ENCODE measurements around the gene NUCB1. TPM values are rescaled to one million over a fixed set of nuclear protein-coding genes. Genes with fewer than 3 reads are reported as not detected.
A peak's percentile ranks its signal among the peaks of the same experiment; 100 is the strongest.

Gene NUCB1
- total RNA-seq (100 to 1,000 TPM; 196 to 280 TPM), polyA plus RNA-seq (100 to 1,000 TPM; 186 to 775 TPM)

DNA sequence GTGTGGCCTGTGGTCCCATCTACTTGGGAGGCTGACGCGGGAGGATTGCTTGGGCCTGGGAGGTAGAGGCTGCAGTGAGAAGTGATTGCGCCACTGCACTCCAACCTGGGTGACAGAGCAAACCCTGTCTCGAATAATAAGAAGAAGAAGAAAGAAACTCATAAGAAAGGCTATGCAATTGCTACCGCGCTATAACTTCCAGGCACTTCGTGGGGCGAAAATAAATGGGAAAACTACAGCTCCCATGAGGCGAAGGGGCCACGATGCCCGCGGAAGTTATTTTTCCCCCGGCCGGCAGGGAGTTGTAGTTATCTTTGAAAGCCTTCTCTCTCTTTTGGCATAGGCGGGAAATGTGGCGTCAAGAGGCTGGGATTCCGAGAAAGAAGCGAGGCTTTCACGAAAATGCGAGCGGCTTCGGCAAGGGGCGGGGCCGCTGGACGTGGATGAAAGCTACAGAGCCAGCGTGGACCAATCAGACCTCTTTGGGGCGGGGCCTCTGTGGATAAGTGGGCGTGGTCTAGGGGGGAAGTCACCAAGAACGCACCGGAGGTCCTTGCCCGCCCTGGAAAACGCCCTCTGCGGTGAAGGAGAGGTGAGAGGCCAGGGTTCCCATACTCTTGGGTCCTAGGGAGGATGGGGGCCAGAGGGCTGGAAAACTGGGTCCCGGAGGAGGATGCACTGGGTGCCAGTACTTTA, at the start of gene NUCB1:
TSS of gene NUCB1 (plus strand) at position 532 of the 696 bp plus-strand sequence. CDS start 485 bp downstream, outside the sequence.
- peak; percentile 32 to 87 for TF ChIP-seq GABPA (IDR thresholded peaks at IDR 0.05 in 1 of 2, conservative IDR thresholded peaks at IDR 0.05 in 1 of 2)
- TF ChIP-seq YY1 (IDR thresholded peaks at IDR 0.05): peak; percentile 94
- peak; percentile 79 for TF ChIP-seq ZBTB33 (IDR thresholded peaks at IDR 0.05)
- TF ChIP-seq SP1 (IDR thresholded peaks at IDR 0.05): peak; percentile 94
- TF ChIP-seq, protein P1, sequence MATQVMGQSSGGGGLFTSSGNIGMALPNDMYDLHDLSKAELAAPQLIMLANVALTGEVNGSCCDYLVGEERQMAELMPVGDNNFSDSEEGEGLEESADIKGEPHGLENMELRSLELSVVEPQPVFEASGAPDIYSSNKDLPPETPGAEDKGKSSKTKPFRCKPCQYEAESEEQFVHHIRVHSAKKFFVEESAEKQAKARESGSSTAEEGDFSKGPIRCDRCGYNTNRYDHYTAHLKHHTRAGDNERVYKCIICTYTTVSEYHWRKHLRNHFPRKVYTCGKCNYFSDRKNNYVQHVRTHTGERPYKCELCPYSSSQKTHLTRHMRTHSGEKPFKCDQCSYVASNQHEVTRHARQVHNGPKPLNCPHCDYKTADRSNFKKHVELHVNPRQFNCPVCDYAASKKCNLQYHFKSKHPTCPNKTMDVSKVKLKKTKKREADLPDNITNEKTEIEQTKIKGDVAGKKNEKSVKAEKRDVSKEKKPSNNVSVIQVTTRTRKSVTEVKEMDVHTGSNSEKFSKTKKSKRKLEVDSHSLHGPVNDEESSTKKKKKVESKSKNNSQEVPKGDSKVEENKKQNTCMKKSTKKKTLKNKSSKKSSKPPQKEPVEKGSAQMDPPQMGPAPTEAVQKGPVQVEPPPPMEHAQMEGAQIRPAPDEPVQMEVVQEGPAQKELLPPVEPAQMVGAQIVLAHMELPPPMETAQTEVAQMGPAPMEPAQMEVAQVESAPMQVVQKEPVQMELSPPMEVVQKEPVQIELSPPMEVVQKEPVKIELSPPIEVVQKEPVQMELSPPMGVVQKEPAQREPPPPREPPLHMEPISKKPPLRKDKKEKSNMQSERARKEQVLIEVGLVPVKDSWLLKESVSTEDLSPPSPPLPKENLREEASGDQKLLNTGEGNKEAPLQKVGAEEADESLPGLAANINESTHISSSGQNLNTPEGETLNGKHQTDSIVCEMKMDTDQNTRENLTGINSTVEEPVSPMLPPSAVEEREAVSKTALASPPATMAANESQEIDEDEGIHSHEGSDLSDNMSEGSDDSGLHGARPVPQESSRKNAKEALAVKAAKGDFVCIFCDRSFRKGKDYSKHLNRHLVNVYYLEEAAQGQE (IDR thresholded peaks at IDR 0.05): peak; percentile 92
- TF ChIP-seq, protein P2, sequence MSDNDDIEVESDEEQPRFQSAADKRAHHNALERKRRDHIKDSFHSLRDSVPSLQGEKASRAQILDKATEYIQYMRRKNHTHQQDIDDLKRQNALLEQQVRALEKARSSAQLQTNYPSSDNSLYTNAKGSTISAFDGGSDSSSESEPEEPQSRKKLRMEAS (IDR thresholded peaks at IDR 0.05): peak; percentile 87
- TF ChIP-seq RAD21 (IDR thresholded peaks at IDR 0.05): peak; percentile 69 to 74
- TF ChIP-seq FOXA2 (IDR thresholded peaks at IDR 0.05): peak; percentile 25
- TF ChIP-seq HNF4A (conservative IDR thresholded peaks at IDR 0.05): peak; percentile 45 to 57
- TF ChIP-seq JUND (IDR thresholded peaks at IDR 0.05): peak in 1 of 2 donors; percentile 56
- TF ChIP-seq HNF4G (IDR thresholded peaks at IDR 0.05): no peak
- TF ChIP-seq RXRA (IDR thresholded peaks at IDR 0.05): peak; percentile 87 to 88
- TF ChIP-seq TAF1 (conservative IDR thresholded peaks at IDR 0.05): no peak
- peak; percentile 17 to 52 for TF ChIP-seq EGR1 (IDR thresholded peaks at IDR 0.05; ENCODE audit: low read depth in 2 of 2)
- TF ChIP-seq, protein P3, sequence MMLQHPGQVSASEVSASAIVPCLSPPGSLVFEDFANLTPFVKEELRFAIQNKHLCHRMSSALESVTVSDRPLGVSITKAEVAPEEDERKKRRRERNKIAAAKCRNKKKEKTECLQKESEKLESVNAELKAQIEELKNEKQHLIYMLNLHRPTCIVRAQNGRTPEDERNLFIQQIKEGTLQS (IDR thresholded peaks at IDR 0.05): peak; percentile 41
- TF ChIP-seq FOXA1 (IDR thresholded peaks at IDR 0.05): no peak
- peak; percentile 95 for TF ChIP-seq NR2F2 (IDR thresholded peaks at IDR 0.05)
- peak; percentile 55 for TF ChIP-seq CTCF (IDR thresholded peaks at IDR 0.05; ENCODE audit: low read depth, low read length, missing input control)
- Histone ChIP-seq H3K36me3 (ENCODE audit: control insufficient read depth in 4 of 4, insufficient read depth in 3 of 4, low read depth in 1 of 4, low read length in 3 of 4) (peaks cover 0 to 7% (median 4%) of the 10 kb centered on the region in 4 donors), H3K9me3 (ENCODE audit: control insufficient read depth in 4 of 4, low read length in 3 of 4) (no peaks in the 10 kb centered on the region), H3K4me1 (ENCODE audit: control insufficient read depth in 4 of 4, insufficient read depth in 4 of 4, low read length in 3 of 4) (peaks cover 3 to 20% (median 11%) of the 10 kb centered on the region in 4 donors), H3K4me3 (ENCODE audit: low read depth in 1 of 3, low read length in 3 of 3) (peak within 1 kb of the TSS; percentile 66 to 92 (median 69)), H3K27ac (ENCODE audit: low read depth in 1 of 2, low read length in 2 of 2) (peak within 1 kb of the TSS; percentile 74 to 77), H3K27me3 (ENCODE audit: control insufficient read depth in 4 of 4, insufficient read depth in 4 of 4, low read length in 3 of 4) (no peaks in the 10 kb centered on the region), H3K9ac (ENCODE audit: low read depth in 1 of 2, low read length in 2 of 2) (peak within 1 kb of the TSS; percentile 79 to 90)
- 7% methylated on average over 34 of the region's 34 CpGs for WGBS
- peak; percentile 100 for DNase-seq (ENCODE audit: low spot score)
